ENCODE data around the gene GPR37L1. TPM values are rescaled to one million over a fixed set of nuclear protein-coding genes. Genes with fewer than 3 reads are reported as not detected.

GPR37L1 gene
- total and polyA plus RNA-seq, 12 donors = 0.03 to 0.20 (median 0.05) TPM; not detected in 7

- Histone ChIP-seq H3K4me1 (peaks cover 0 to 47% (median 0%) of the 10 kb centered on the region in 9 donors), H3K9me3 (no peaks in the 10 kb centered on the region), H3K27me3 (no peaks in the 10 kb centered on the region), H3K27ac (peak overlapping the region in 1 of 10 donors; percentile 93), H3K36me3 (no peaks in the 10 kb centered on the region), H3K4me3 (peak overlapping the region in 1 of 10 donors; percentile 61)
- intact Hi-C loops (cut with DNase I) = no loop called here
- DNase-seq = no peak
- no peak for ATAC-seq
- no peak for TF ChIP-seq CTCF (IDR thresholded peaks at IDR 0.05)
- WGBS, 2 donors = 60 to 66% methylated on average over 15 of the region's 15 CpGs
These were observed 39.9 kb downstream of the GPR37L1 start for GRCh38 chr1:202162418-202163280.

GRCh38 chr1:202163281-202164270 lies 40.9 kb downstream of the GPR37L1 start:
- 76 to 77% methylated on average over 12 of the region's 12 CpGs for WGBS, 2 donors
- TF ChIP-seq CTCF (IDR thresholded peaks at IDR 0.05) = no peak
- ATAC-seq = no peak

GRCh38 chr1:202164271-202165037 lies 41.7 kb downstream of the GPR37L1 start:
- DNase-seq = no peak
- TF ChIP-seq CTCF (IDR thresholded peaks at IDR 0.05) = no peak
- peak in 1 of 8 donors; percentile 9 for ATAC-seq

More at GRCh38 chr1:202163281-202164270, 40.9 kb downstream of the GPR37L1 start:
- Histone ChIP-seq H3K4me1 (peaks cover 0 to 47% (median 0%) of the 10 kb centered on the region in 9 donors), H3K36me3 (no peaks in the 10 kb centered on the region), H3K4me3 (no peak overlapping the region), H3K27ac (peak overlapping the region in 1 of 10 donors; percentile 93), H3K27me3 (no peaks in the 10 kb centered on the region), H3K9me3 (no peaks in the 10 kb centered on the region)
- intact Hi-C loops (cut with DNase I) = no loop called here
- DNase-seq = no peak

More at GRCh38 chr1:202164271-202165037, 41.7 kb downstream of the GPR37L1 start:
- peaks cover 0 to 39% (median 0%) of the 10 kb centered on the region in 9 donors for H3K4me1 ChIP-seq
- H3K4me3 ChIP-seq = no peak overlapping the region
- H3K27me3 ChIP-seq = no peaks in the 10 kb centered on the region
- no peaks in the 10 kb centered on the region for H3K9me3 ChIP-seq
- no peaks in the 10 kb centered on the region for H3K36me3 ChIP-seq
- peak overlapping the region in 1 of 10 donors; percentile 56 for H3K27ac ChIP-seq
- WGBS, 2 donors = 79 to 80% methylated on average over 11 of the region's 11 CpGs
- intact Hi-C loops (cut with DNase I) = no loop called here
